K562 (cell line): ENCODE data around the gene PRSS57. TPM values are rescaled to one million over a fixed set of nuclear protein-coding genes. Genes with fewer than 3 reads are reported as not detected.

Experiments
- AFF4 ChIP-seq: sonication (generic); formaldehyde crosslinking; IDR thresholded peaks from 2 replicates; pipeline ENCODE4 v1.8.0; 2023; ENCODE audit warnings: mild to moderate bottlenecking, missing genetic modification reagents
- ILK ChIP-seq: fragments of 450-650 bp; IDR thresholded peaks from 2 replicates; pipeline ENCODE4 v1.6.1; 2016; ENCODE audit warnings: missing genetic modification characterization, low read depth, mild to moderate bottlenecking, missing compliant biosample characterization, moderate library complexity, borderline replicate concordance
- NCOA6 ChIP-seq: fragments of 450-650 bp; IDR thresholded peaks from 2 replicates; pipeline ENCODE4 v1.6.1; 2017; ENCODE audit warnings: mild to moderate bottlenecking
- NELFE ChIP-seq: IDR thresholded peaks from 2 replicates; pipeline ENCODE4 v1.6.1; 2011; ENCODE audit warnings: mild to moderate bottlenecking; ENCODE audit not compliant: insufficient read depth, insufficient read length
- PHF20 ChIP-seq: fragments of 450-650 bp; IDR thresholded peaks from 2 replicates; pipeline ENCODE4 v1.6.1; 2018; ENCODE audit not compliant: partially characterized antibody
- RERE ChIP-seq: sonication (generic); formaldehyde crosslinking; IDR thresholded peaks from 2 replicates; pipeline ENCODE4 v1.8.0; 2023; ENCODE audit warnings: missing genetic modification reagents, mild to moderate bottlenecking, borderline replicate concordance
- RREB1 ChIP-seq: fragments of 250-450 bp; sonication (Bioruptor Pico); IDR thresholded peaks from 2 replicates; pipeline ENCODE4 v1.4.0; 2020
- SPI1 ChIP-seq: IDR thresholded peaks from 2 replicates; pipeline ENCODE4 v1.6.1; 2011; ENCODE audit warnings: low read depth, low read length, control low read depth, borderline replicate concordance
- TCF7 ChIP-seq: sonication (generic); IDR thresholded peaks from 2 replicates; pipeline ENCODE4 v1.6.1; 2016; ENCODE audit warnings: antibody characterized with exemption, borderline replicate concordance
- ZBTB8A ChIP-seq: fragments of 450-650 bp; IDR thresholded peaks from 2 replicates; pipeline ENCODE4 v1.6.1; 2018; ENCODE audit warnings: mild to moderate bottlenecking, moderate library complexity; ENCODE audit not compliant: partially characterized antibody
- polyA plus RNA-seq, 8 experiments: library from polyadenylated mRNA; depleted of rRNA in 4 of 8; stranded (reverse) in 5 of 8; unstranded in 3 of 8; fragments of >200 nt; fragmentation: Nextera tagmentation in 2 of 8; fragmentation: Illumina TruSeq in 1 of 8; extraction: Ambion mirVana in 2 of 8; extraction: Trizol in 1 of 8; gene quantifications; 2 replicates each; pipeline versions ENCODE4 v1.2.1 to v1.2.3, GENCODE V29; 2011 to 2014; ENCODE audit warnings: inconsistent platforms in 1 of 8, missing spikeins in 1 of 8
- total RNA-seq, 7 experiments: library from RNA; depleted of rRNA in 6 of 7; stranded (reverse); fragments of >200 nt in 6 of 7; fragmentation: Illumina TruSeq in 2 of 7; extraction: Trizol in 2 of 7; gene quantifications; 2 replicates each; pipeline versions ENCODE4 v1.2.1 to v1.2.3, GENCODE V29; 2011 to 2021; ENCODE audit warnings: low replicate concordance in 1 of 7

The PRSS57 gene
- total and polyA plus RNA-seq, 9 of the 15 experiments (the other 6 are each of a cell fraction or from before 2014, with no cell fraction given): 0.06 to 2.5 (median 1.3) TPM; not detected in 3

GRCh38 chr19:662207-662961, 32.9 kb downstream of the PRSS57 start (continued):
- TF ChIP-seq ZBTB8A (no peak), PHF20 (no peak), RERE (no peak), RREB1 (CRISPR knock-in tag) (no peak), NCOA6 (no peak), ILK (no peak), AFF4 (CRISPR knock-in tag) (no peak), TCF7 (no peak), SPI1 (no peak), NELFE (no peak)
